GM18502 (cell line): ENCODE measurements around the gene APMAP.

ENCODE experiments used
- ATAC-seq: cut with Tn5 transposase; IDR thresholded peaks from one replicate; pipeline ENCODE4 v1.9.1; 2021; ENCODE audit warnings: mild to moderate bottlenecking; ENCODE audit not compliant: unreplicated experiment, poor library complexity

The APMAP gene, protein sequence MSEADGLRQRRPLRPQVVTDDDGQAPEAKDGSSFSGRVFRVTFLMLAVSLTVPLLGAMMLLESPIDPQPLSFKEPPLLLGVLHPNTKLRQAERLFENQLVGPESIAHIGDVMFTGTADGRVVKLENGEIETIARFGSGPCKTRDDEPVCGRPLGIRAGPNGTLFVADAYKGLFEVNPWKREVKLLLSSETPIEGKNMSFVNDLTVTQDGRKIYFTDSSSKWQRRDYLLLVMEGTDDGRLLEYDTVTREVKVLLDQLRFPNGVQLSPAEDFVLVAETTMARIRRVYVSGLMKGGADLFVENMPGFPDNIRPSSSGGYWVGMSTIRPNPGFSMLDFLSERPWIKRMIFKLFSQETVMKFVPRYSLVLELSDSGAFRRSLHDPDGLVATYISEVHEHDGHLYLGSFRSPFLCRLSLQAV

DNA sequence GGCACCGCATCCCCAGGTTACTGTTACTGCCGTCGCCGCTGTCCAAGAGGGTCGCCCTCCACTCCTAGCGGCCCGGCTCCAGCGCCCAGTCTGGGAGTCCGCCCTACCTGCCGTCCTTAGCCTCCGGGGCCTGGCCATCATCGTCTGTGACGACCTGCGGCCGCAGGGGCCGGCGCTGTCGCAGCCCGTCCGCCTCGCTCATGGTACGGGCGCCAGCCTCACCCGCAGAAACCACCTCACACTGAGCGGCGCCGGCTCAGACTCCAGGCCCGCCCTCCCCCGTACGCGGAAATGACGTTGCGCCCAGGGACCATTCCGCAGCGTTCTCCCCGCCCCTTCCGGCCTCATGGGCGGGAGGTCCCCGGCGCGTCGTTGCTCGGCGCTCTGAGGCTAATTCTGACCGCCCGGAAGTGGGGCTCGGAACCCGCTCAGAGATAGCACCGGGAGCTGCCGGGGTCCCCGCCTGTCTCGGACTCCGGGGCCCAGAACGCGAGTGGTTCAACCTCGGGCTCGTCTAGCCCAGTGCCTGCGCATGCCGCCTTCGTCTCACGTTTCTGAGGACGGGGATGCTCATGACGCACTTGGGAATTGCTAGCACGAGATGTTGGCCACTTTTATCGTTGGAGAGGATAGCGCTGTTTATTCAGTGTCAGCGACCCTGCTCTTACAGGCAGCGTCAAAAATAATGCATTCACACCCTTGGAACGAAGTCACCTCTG lies at the start of gene APMAP:
APMAP (minus strand) TSS at position 265 of the 719 bp plus-strand sequence; CDS start at position 202, 63 bp downstream.
- peak; percentile 96 for ATAC-seq

DNA sequence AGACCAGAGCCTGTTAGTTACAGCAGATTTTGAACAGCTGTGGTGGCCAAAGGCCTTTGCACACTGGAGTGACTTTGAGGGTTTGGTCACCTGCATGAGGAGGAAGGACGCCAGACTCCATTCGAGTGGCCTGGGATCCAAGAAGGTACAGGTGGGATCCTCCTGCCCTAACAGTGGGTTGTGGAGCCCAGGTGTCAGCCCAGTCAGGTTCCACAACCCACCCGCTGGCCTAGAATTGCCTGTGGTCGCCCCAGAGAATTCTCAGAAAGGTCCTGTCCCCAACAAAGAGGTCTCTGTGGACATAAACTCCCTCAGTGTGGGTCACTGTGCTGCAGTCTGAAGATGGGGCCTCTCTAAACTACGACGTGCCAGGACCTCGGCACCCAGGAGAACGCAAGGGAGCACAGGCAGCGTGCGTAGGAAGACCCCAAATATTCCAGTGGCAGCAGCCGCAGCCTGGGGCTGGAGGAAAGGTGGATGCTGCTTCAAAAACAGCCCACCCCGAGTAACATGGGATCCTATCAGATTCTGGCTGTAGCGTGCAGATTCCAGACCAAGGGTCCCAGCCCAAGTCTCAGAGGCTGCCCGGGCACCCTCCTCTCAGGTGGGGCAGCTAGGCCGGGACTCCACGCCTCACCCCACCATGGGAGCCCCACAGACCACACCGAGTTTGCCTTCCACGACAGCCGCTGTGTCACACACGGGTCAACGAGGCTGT lies 49.4 kb upstream of the APMAP start:
- no peak for ATAC-seq

DNA sequence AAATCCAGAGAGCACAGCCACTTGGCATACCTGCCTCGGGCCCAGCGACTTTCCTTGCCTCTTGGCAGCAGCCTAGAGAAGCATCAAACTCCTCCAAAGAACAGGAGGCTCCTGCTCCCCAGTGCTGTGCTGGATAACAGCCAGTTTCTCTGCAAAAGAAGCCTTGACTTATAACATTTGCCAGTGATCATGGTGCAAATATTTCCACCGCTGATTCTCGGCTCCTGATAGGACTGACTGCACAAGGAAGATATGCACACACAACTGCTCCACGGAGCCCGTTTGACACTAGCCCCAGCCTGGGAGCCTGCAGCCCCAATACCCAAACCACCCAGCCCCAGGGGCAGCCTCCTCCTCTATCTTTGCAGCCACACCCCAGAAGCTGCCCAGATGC lies 47.9 kb upstream of the APMAP start:
- no peak for ATAC-seq

DNA sequence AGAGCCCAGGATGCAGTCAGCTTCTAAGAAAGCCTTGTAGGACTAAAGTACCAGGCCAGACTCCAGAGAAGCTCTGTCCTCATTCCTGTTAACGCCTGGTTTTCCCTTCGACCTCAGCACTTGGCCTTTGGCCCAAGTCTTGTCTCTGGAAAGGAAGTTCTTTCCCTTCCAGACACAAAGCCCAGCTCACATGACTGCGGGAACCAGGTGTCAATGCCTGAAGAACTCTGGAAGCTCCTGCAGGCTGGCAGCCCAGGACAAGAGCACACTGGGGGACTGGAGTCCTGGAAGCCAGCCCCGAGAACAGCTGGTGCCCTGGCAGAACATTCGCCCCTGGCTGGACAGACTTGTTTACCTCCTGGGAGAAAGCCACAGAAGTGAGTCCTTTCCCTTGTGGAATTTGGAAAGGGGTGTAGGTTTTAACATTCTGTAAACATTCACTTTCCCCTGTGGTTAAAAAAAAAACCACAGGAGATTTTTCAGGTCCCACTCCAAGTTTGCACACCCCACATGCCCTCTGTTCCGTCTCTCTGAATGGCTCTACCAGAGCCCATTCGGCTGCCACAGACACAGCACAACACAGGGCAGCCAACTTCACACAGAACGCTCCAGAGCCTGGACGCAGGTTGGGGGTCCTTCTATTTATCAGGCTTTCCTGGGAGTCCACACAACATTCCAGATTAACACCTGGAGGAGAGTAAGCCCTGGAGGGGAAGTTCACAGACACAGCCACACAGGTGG lies 47.3 kb upstream of the APMAP start:
- no peak for ATAC-seq

DNA sequence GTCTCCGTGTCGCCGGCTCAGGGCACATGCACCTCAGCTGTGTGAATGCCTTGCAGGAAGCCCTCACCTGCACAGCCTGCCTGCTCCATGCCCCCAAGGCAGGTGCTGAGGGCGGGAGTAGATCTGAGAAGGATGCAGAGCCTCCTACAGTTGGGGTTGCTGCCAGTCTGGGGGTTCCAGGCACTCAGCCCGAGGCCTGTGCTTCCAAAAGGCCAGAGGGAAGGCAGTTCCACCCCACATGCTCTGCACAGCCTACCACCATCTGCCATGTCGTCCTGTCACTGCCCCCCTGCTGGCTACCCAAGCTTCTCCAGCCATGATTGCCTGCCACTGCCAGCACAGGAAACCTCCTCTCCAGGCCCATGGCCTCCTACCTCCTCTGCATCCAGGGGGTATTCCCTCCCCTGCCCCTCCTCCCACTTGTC lies 46.1 kb upstream of the APMAP start:
- no peak for ATAC-seq

DNA sequence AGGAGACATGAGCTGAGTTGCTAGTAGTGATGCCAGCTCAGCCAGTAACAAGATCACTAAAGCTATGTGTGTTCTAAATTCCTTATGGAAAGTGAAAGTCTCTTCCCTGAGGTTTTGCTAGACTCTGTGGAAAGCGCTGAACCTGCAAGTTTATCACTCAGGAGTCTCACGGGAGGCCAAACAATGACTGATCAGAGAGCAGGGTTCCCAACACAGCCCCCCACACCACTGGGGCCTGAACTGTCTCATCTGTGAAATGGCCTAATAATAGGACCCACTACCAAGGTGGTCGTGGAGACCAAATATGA lies 45.5 kb upstream of the APMAP start:
- no peak for ATAC-seq

DNA sequence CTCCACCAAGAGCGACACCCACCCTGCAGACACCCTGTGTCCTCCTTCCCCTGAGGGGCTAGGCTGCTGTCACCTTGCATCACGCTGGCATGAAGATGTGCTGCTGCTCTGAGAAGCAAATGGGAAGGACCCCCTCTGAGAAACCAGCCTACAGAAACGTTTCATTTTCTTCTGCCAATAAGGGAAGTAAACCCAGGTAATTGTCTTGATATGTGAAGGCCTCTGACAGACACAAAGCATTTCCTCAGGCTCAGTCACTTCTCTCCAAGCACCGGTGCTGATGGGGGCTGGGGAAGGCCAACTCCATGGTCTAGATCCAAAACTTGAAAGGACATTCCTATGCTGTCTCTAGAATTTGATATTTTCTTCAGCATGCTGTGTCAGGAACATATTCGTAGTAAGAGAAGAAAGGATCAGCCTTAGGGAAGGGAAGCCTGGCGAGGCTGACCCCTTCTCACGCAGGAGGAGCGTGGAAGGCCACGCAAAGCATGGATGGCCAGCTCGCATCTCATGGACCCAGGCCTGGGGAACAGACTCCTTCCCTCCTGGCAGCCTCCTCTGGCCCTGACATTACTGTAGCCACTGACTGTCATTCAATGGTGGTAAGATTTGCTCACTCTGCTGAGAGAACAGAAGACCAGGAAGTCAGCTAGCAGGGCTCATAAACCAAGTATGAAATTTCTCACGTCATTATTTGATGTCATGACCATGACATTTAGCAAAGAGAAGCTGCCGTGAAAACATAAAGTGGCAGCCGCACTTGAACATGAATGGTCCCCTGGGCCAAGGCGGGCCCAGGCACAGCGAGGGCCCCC lies 44.9 kb upstream of the APMAP start:
- ATAC-seq: no peak

DNA sequence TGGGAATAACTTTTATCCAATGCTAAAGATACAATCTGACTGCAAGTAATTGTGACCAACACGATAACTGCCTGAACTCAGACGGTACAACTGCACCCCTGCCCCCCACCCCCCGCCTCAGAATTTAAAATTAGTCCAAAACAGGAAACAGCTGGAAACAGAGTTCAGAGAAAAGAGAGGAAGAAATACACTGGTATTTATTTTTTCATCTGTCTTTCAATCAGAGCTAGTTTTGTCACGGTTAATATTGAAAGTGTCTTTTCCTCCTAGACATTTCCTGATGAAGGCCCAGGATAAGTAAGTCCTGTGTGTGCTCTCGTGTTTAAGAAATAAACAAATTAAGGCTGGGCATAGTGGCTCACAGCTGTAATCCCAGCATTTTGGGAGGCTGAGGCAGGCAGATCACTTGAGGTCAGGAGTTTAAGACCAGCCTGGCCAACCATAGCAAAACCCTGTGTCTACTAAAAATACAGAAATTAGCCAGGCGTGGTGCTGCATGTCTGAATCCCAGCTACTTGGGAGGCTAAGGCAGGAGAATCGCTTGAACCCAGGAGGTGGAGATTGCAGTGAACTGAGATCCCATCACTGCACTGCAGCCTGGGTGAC lies 43.9 kb upstream of the APMAP start:
- peak; percentile 26 for ATAC-seq

DNA sequence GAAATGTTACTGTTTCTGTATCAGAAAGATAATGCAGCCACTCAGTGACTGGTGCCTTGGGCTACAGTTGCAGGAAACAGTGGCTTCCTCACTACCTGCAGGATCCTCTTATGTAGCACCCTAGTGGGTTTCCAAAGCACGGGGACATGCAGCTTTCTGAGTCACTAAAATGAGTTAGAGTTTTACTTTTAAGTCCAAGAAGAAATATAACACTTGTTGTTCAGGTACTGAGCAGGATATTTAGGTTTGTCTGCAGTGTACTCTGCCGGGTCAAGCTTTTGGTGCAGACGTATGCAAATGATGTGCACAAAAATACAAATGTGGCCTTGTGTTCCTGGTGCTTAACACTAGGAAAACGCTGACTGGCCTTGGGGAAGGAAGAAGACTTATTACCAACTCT lies 43.4 kb upstream of the APMAP start:
- peak; percentile 64 for ATAC-seq

DNA sequence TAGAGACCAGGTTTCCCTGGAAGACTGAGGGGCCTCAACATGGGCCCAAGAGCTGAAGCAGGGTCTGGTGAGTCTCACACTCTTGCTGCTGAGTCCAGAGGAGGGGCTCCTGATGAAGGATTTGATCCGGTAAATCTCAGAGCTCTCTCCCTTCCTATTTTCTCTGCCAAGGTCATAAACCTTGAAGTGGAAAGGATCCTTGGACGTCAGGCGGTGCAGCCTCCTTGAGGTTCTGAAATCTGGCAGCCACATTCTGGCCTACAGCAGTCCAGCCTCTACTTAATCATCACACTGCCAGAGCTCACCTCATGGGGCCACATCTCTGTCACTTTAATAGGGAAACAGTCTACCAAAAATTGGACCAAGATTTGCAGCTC lies 41.4 kb upstream of the APMAP start:
- ATAC-seq: no peak

DNA sequence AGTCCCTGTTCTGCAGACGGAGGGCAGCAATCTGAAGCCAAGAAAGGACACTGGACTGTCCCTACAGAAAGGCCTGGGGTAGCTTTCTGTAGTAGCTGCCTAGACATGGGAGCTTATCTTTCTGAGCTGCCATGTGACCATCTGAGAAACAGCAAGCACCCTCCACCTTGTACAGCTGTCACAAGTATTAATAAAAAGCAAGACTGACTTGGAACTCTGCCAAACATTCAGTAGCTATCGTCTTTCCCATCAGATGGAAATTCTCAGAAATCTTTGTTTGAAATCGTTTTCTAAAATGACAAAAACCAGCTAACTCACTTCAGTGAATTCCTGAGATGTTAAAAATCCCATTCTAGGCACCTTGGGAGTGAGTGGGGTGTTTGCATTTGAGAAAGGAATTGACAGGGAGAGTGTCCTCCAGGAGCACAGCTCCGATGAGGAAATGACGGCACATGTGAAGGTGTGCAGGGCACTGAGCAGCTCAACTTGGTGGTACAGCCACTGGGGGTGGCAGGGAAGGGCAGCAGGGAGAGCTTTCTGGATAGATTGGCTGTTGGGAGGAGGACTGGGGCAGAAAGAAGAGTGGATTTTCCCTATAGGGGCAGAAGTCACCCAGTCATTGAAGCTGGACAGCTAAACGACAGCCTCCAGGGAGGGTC lies 40.8 kb upstream of the APMAP start:
- ATAC-seq: no peak

DNA sequence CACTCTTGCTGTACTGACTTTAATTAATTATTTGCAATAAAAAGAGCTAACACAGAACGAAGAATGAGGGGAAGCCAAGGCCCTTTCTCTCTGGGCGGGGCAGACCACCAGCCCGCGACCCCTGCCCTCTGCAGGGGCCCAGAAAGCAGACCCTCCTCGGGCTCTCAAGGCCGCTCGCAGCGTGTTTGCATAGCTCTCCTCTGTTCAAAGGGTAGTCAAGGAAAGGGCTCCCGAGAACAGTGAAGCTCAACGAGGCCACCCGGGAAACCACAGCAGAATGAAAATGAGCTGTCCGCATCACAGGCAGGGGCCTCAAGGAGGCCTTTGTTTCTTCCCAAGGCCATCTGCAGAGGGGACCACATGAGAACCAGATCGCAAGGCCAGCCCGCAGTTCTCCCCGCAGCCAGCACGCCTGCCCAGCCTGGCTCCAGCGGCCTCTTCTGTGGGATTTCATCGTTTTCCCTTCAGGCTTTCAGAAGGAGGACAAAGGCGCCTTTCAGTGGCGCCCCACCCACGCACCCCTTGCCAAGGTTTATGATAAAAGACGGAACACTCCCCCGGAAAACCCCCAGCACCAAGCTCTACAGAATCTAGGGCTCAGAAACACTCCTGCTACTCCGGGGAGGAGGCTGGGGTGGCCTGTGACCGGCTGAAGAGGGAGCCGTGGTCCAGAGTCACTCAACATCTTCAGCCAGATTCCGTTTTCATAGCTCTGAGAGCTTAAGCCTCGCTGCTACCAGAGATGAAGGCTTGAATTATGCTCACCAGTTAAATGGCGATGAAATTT lies 40.1 kb upstream of the APMAP start:
- ATAC-seq: no peak

DNA sequence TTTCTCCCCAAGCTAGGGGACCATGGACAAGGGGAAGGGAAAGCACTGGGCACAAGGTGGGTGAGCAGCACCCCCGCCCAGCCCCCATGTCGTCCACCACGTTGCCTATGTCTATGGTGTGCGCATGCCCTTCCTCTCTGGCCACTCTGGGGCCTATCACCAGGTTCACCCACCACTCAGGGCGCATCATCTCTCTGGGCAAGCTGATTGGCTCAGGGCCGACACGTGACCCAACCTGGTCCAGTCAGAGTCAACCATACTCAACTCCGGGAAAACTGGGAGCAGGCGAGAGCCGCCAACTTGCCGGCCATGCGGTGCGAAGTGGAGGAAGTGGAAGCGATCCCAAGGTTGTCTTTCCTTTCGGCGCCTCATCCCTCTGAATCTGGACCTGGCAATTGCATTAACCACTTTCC lies 39.5 kb upstream of the APMAP start:
- no peak for ATAC-seq

DNA sequence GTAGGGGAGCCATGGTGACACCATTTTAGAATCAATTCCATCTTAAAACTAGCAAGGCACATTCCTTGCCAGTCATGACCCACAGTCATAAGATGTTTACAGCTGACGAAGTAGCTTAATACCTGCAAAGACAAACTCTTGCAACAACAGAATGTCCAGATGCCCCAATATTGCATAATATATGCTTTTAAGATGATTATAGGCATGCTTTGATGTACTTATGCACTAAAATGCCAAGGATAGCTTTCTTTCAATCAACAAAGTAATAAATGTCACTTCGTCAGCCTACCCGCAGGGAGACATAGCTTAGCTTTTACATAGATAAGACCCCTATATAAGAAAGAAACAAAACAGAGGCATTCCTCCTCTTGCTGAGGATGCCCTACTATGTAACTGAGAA lies 38.7 kb upstream of the APMAP start:
- ATAC-seq: no peak

DNA sequence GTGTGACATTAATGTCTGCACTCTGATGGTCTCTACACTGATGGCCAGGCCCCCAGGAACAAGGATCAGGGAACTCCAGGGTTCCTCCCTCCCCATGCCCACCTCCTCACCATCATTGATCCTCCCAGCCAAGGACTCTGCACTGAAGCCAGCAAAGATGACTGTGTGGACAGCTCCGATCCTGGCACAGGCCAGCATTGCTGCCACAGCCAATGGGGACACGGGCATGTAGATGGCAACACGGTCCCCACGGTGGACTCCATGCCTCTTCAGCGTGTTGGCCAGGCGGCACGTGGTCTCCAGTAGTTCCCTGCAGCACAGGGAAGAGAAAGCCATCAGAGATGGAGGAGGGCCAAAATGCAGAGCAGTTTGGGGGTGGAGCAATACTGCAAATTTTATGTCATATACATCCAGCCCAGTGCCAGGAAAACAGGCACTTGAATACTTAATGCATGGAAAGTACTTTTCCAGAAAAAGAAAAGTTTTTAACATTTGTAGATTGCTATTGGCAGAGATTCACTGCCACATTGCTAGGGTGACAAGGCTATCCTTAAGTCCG lies 38.2 kb upstream of the APMAP start:
- no peak for ATAC-seq

DNA sequence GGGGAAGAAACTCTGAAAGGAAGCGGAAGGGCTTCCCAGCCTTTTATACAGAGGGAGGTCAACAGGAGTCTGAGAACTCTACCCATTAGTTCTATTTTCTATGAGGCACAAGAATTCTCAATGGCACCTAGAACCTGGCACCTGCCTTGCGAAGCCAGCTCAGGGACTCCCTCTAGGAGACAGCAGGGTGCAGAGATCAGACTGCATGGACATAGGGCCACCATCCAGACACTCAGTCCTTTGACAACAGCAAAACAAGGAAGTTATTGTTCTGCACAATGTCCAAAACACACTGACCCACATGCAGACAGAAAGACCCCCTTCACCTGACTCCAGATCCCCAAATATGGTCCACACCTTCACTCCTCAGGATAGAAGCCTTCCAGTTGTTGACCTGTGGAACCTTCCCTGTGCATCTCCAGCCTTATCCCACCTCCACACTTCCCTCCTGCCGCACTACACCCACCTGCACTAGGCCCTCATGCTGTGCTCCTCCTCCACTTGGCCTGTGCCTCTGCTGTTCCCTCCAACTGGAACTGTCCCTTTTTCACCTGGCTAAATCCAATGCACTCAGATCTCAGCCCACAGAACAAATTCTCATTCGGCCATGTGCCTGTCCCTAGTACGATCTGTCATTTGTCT lies 37.6 kb upstream of the APMAP start:
- no peak for ATAC-seq

DNA sequence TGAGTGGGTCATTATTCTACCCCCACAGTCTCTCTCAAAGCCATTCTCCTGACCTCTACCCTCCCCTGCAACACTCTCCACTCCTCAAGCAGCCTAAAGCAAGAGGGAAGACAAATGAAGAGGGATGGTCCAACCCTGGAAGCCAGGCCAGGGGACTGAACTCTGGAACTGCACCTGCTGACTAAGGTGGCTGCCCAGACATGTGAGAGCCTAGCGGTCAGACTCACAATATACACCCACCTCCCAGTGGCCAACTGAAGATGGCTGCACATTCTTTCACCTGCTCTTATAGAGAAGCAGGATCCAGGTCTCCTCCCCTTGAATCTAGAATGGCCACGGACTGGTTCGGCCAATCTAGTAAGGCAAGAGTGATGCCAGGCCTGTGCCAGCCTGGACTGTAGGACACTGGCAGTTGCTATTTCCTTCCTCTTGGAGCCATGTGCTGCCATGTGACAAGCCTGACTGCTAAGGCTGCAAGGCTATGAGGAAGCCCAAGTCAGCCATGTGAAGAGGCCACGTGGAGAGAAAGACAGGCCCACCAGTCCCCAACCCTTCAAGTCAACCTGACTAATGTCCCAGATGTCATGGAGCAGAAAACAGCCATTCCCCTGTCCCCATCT lies 33.5 kb upstream of the APMAP start:
- ATAC-seq: no peak
